UCSD-AML1 (cell line): ENCODE measurements around the gene CERK.

Source experiments
- DNase-seq: peaks from one replicate; lab custom pipeline; 2025; ENCODE audit not compliant: unreplicated experiment; lab: John Stamatoyannopoulos, UW

The CERK gene

GRCh38 chr22:46664301-46664855 is 73.7 kb downstream of the CERK start:
- no peak for DNase-seq

GRCh38 chr22:46663436-46664100 is 74.5 kb downstream of the CERK start:
- DNase-seq = no peak

GRCh38 chr22:46663001-46663400 is 75.1 kb downstream of the CERK start:
- no peak for DNase-seq

DNA sequence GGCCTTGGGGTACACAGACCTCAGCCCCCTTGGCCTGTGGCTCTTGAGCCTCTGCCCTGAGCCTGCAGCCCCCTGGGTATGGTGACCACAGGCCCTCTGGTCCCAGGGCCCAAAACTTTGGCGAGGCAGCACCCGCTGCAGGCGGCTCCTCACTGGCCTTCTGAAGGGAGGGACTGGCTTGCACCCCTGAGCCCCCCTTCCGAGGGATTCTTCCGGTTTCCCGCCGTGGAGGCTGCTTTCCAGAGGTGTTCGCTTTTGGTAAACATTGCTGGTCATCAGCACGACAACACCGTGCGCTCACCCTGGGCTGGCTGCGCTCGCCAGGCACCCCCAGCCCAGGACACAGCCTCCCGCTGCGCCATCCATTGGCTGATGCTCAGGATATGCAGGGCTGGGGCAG is 75.8 kb downstream of the CERK start:
- DNase-seq = no peak

DNA sequence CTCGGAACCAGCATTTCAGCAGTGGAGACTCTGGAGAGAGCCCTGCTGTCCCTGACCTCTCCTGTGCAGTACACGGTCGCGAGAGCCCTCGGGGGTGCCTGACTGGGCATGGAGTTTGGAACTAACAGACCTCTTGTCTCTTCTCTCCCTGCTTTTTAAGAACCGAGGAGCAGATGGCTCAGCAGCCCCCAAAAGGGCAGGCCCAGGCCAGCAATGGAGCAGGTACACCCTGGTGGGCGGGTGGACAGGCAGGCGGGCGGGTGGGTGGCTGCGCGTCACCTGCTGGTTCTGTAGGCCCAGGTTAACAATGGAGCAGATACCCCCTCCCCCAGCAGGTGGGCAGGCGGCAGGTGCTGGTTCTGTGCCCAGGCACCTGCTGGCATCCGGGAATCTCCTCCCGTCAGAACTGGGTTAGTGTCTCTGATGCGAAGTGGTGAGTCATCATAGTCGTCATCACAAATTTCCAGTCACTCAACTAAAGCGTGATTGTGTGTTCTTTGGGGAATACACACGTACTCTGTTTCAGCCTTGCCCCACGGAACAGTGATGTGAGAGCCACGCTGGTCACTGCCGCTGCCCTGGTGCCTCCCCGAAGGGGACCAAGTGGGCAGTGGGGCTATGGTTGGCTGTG is 76.7 kb downstream of the CERK start:
- DNase-seq = no peak

GRCh38 chr22:46660604-46661201 is 77.3 kb downstream of the CERK start:
- no peak for DNase-seq

DNA sequence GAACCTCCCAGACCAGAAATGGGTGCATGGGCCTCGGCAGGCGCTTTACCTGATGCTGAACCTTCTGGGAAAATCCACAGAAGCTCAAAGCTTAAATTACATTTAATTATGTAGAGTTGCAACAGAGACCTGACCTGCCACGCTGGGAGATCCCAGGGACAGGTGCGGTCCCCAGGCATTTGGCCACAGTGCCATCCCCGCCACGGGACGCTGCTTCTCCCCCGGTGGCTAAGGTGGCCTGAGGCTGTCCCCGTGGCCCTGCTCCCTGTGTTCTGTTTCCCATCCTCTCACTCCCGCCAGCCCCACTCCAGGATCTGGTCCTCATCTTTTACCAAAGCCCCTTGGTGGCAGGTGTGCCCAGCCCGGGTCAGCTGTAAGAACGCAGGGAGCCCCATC is 78.3 kb downstream of the CERK start:
- DNase-seq = no peak

DNA sequence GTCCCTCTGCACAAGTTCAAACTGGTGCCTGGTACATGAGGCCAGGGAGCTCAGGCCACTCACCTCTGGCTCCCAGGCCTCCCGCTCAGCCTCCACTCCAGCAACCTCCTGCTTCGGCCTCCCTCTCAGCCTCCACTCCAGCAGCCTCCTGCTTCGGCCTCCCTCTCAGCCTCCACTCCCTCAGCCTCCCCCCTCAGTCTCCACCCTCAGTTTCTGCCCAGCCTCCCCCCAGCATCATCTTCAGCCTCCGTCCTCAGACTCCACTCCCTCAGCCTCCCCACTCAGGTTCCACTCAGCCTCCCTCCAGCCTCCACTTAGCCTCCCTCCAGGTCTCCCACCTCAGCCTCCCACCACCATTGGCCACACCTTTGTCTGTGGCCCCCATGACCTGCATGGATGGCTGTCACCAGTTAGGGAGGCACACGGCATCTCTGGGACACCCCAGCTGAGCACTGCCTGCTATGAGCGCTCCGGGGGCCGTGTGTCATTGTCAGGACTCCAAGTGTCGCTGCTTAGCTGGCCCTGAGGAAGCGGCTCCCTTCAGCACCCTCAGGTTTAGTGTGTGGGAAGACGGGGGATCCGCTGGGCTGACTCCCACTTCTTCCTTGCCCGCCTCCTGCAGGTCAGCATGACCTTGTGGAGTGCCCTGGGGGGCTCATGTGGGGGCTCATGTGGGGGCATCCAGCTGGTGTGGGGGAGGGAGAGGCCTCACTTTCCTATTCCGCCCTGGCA is 78.8 kb downstream of the CERK start:
- no peak for DNase-seq

GRCh38 chr22:46657996-46658947 is 79.8 kb downstream of the CERK start:
- DNase-seq = no peak

DNA sequence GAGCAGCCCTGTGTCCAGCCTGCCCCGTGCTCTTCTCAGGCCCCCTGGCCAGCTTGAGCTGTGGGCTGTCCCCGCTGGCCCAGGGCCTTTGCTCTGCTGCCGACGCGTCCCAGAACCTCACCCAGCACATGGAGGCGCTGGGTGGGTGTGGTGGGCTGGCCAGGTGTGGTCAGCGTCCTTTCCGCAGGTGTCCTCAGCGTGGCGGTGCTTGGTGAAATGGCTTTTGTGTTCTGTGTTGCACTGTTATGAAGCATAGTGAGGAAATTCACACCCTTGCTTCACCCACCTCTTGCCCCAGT is 80.4 kb downstream of the CERK start:
- DNase-seq = no peak

GRCh38 chr22:46656856-46657654 is 81.0 kb downstream of the CERK start:
- DNase-seq = no peak

DNA sequence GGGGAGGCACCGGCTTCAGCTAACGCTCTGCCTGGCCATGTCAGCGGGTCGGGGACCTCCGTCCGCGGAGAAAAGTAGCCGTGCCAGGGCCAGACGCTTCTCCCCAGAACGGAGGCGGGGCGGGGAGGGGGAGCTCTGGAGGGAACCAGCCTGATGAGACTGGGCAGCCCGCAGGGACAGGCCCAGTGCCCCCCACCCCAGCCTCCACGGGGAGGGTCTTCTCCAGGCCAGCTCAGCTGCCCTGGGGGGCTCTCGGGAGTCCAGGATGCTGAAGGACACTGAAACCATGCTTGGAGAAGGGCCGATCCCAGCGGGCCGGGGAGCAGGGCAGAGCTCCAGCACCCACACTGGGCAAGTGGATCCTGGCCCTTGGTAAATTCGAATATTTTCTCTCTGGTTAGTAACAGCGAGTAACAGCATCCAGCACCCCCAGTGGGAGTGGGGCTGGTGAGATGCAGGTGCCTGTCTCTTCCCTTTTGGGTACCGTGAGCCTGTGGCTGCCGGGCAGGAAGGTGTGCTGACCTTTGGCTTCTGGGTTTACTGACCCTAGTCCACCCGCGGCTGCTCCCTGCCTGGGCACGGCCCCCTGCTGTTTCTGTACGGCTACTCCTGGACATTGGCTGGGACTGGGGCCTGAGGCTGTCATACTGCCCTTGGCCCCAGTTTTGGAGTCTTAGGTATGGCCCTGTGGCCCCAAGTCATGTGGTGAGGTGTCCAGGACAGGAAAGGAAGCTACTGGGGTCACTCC is 82.0 kb downstream of the CERK start:
- no peak for DNase-seq

- no peak for DNase-seq
Observed at GRCh38 chr22:46654927-46655595, 83.0 kb downstream of the CERK start.

GRCh38 chr22:46654426-46654825 is 83.6 kb downstream of the CERK start:
- DNase-seq = no peak

GRCh38 chr22:46653596-46653995 is 84.5 kb downstream of the CERK start:
- DNase-seq = peak; percentile 58

DNA sequence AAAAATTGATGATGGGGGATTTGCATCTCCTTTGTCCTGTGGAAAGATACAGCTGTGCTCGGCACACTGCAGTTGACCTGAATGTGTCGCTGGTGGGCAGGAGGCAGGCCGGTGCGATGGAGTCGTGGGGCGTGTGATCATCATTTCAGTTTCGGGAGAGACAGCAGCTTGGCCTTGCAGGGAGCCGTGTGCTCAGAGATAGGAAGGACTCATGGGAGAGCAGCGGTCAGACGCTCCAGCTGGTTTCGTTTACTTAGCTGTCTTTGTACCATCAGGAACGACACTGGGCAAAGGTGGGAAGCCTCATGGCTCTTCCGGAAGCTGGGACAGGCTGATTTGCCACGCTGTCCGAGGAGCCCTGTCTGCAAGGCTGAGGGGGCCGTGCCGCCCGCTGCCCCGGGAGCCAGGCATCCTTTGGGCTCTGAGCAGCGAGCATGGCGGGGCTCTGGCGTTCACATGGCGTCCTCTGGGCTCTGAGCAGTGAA is 85.2 kb downstream of the CERK start:
- DNase-seq = no peak

DNA sequence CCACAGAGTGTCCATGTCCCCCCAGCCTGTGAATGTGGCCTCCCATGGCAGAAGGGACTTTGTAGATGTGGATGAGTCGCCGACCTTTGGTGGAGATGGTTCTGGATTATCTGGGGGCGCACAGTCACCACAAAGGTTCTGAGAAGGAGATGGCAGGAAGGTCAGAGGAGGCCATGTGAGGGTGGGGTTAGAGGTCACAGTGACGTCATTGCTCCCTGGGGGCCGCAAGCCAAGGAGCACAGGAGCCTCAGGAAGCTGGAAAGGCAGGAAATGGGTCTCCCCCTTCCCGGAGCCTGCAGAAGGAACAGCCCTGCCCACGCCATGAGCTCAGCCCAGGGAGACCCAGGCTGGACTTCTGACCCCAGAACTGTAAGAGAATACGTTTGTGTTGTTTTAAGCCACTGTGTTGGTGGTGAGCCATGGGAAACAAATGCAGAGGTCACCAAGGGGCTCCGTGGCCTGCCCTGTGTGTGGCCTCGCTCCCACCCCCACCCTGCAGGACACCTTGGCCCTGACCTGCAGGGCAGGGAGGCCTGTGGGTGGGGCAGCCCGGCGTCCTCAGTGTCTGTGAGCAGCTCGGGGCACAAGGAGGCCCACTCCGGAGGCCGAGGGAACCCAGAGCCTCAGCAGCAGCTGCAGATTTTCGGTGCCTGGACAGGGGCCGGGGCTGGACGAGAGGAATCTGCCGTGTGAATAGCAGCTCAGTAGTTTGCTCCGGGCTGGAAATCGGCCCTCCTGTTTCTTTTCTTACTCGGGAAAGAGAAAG is 85.8 kb downstream of the CERK start:
- no peak for DNase-seq

DNA sequence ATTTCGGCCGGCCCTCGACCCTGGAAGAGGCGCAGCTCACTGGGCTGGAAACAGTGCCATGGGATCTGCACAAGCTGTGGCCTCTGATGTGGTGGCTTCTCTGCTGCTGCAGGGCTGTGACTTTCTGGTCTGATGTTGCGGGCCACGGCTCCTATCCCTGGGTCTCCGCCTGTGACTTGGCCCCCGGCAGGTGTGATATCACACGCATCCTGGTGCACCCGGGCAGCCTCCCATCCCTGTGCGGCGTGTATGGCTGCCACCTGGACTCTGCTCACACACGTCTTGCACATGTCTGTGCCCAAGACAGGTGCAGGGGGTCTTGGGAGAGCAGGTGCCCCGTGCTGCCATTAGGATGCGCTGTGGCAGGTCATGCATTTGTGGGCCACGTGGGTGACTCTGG is 86.7 kb downstream of the CERK start:
- DNase-seq = no peak
